H1 (cell line): ENCODE results near the gene PHLPP1.

Source experiments
- POLR2A ChIP-seq, 2 experiments: IDR thresholded peaks; 1 replicate in 1 of 2; 2 replicates in 1 of 2; pipeline ENCODE4 v1.6.1; 2011; ENCODE audit warnings: low read depth in 2 of 2, low read length in 2 of 2, mild to moderate bottlenecking in 2 of 2; ENCODE audit errors: control extremely low read depth in 1 of 2
- SP2 ChIP-seq: IDR thresholded peaks from 2 replicates; pipeline ENCODE4 v1.6.1; 2012; ENCODE audit warnings: mild to moderate bottlenecking, low read length, inconsistent platforms
- USF2 ChIP-seq: IDR thresholded peaks from 2 replicates; pipeline ENCODE4 v1.6.1; 2011; ENCODE audit warnings: low read length, improper control_type of control experiment
- TF ChIP-seq, protein P1 (sequence below), 3 experiments: IDR thresholded peaks; 1 replicate in 2 of 3; 2 replicates in 1 of 3; pipeline versions ENCODE4 v1.5.1 to v1.6.1; 2011; ENCODE audit warnings: low read length in 3 of 3, mild to moderate bottlenecking in 3 of 3, inconsistent platforms in 2 of 3, low read depth in 1 of 3, moderate library complexity in 1 of 3; ENCODE audit not compliant: insufficient read depth in 1 of 3; ENCODE audit errors: control extremely low read depth in 1 of 3

GRCh38 chr18:63003899-63004298, 288.6 kb downstream of the PHLPP1 start:
- TF ChIP-seq, protein P1, sequence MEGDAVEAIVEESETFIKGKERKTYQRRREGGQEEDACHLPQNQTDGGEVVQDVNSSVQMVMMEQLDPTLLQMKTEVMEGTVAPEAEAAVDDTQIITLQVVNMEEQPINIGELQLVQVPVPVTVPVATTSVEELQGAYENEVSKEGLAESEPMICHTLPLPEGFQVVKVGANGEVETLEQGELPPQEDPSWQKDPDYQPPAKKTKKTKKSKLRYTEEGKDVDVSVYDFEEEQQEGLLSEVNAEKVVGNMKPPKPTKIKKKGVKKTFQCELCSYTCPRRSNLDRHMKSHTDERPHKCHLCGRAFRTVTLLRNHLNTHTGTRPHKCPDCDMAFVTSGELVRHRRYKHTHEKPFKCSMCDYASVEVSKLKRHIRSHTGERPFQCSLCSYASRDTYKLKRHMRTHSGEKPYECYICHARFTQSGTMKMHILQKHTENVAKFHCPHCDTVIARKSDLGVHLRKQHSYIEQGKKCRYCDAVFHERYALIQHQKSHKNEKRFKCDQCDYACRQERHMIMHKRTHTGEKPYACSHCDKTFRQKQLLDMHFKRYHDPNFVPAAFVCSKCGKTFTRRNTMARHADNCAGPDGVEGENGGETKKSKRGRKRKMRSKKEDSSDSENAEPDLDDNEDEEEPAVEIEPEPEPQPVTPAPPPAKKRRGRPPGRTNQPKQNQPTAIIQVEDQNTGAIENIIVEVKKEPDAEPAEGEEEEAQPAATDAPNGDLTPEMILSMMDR (IDR thresholded peaks at IDR 0.05; ENCODE audit: control extremely low read depth in 1 of 3, insufficient read depth in 1 of 3, low read depth in 1 of 3, low read length in 3 of 3): no peak
- TF ChIP-seq SP2: no peak
- TF ChIP-seq POLR2A (IDR thresholded peaks at IDR 0.05; ENCODE audit: control extremely low read depth in 1 of 2, low read depth in 2 of 2, low read length in 2 of 2): no peak
- no peak for TF ChIP-seq USF2
